Stimulated activated CD4-positive, alpha-beta T cell treated with anti-CD3 and anti-CD28 coated beads, Interleukin-15, amount 100 ng/mL, for 24 hours (primary cell): Measurements from ENCODE around the gene KCNMA1.

Experiments
- DNase-seq: peaks from one replicate; pipeline ENCODE4 v3.0.0-alpha.2; 2020

KCNMA1 gene

DNA sequence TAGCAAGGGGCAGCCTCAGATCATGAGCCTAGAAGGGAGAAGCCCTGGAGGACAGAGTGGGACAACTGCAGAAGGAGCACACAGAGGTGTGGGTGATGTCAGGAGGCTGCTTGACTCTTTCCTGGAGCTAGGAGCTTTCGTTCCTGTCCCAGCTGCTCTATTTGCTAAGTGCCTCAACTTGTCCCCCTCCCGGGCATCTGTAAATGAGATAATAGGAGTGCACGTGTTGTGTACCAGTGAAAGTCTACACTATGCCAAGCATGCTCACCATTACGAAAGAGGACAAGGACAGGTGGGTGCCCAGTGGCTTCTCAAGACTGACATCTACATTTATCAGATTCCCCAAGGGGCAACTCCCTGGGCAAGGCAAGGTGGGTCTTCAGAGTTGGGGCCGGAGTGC lies 162.7 kb downstream of the KCNMA1 start:
- DNase-seq = no peak

- no peak for DNase-seq
Observed at GRCh38 chr10:77474386-77474785, 163.2 kb downstream of the KCNMA1 start.

GRCh38 chr10:77472146-77472545 lies 165.5 kb downstream of the KCNMA1 start:
- DNase-seq = no peak

- no peak for DNase-seq
Observed at GRCh38 chr10:77471069-77471536, 166.5 kb downstream of the KCNMA1 start.

GRCh38 chr10:77467422-77467963 lies 170.1 kb downstream of the KCNMA1 start:
- no peak for DNase-seq

GRCh38 chr10:77463967-77464745 lies 173.5 kb downstream of the KCNMA1 start:
- DNase-seq = no peak

DNA sequence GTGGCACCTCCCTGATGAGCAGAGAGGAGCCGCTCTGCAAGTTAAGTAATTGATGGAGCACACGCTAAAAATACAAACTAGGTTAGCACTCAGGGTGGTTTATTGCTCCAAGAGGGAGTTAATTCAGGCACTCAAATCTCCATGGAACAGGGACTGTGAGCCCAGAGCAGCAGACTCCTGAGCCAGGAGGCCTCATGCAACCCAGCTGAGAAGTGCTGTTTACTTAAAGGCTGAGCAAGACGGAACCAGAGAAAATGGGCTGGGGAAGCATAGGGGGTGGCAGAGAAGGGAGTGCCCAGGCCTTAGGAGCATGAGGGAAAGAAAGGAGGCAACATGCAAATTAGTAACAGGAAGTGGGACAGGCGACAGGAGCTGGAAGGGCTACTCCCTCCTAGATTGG lies 174.1 kb downstream of the KCNMA1 start:
- DNase-seq = no peak

DNA sequence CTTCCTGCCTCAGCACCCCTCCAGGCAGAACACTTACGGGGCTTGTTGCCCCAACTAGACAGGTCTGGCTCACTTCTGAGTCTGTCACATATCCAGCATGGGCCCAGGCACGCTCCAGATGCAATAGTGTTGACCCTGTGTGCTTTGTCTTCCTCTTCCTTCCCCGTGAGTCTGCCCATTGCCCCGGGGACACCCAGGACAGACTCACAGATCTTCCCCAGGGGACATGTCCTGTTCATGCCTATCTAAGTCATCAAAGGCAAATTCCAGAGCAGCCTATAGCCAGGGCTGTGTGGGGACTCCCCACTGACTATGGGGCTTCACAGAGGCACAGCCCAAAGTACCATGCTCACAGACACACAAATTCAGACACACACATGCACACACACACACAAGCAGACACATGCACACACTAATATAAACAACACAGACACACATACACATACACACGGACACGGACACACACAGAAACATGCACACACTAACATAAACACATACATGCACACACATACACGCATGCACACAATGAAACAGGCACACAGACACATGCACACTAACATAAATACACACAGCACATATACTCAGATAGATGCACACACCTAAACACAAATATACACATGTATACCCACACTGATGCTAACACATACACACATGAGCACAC lies 175.8 kb downstream of the KCNMA1 start:
- no peak for DNase-seq

DNA sequence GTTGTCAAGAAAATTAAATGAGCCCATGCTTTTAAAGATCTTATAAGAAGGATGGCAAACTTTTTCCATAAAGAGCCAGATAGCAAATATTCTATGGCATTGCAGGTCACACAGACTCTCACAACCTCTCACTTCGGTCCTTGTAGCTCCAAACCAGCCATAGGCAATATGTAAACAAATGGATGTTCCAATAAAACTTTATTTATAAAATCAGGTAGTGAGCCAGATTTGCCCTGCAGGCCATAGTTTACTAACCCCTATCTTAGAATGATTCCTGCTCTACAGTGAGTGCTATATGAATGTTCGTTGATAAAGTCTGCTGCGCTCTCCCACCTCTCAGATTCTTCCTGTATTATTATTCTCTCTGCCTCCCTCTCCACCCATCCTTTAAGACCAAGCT lies 177.7 kb downstream of the KCNMA1 start:
- DNase-seq = no peak

GRCh38 chr10:77458986-77459590 lies 178.5 kb downstream of the KCNMA1 start:
- DNase-seq = no peak

- no peak for DNase-seq
Observed at GRCh38 chr10:77457721-77458120, 179.9 kb downstream of the KCNMA1 start.

GRCh38 chr10:77457266-77457665 lies 180.3 kb downstream of the KCNMA1 start:
- no peak for DNase-seq

- DNase-seq = no peak
Observed at GRCh38 chr10:77456414-77456813, 181.2 kb downstream of the KCNMA1 start.

- DNase-seq = no peak
Observed at GRCh38 chr10:77455561-77455960, 182.0 kb downstream of the KCNMA1 start.

- no peak for DNase-seq
Observed at GRCh38 chr10:77452952-77453564, 184.6 kb downstream of the KCNMA1 start.

DNA sequence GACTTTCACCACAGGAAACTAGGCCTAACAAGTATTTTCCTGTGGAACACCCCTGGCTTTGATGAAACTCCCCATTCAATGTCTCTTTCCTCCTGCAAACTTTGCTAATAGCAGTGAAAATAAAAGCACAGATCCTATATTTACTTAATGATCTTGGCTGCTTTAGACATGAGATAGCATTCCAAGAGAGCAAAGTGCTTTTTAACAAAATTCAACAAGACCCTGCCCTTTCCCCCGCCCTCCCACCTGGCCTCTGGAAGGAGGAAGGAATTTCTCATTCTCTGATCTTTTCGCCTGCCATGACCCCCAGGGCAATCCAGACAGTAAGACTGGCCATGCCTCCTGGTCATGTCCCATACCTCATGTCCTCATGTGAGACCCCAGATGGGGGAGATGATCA lies 185.7 kb downstream of the KCNMA1 start:
- DNase-seq = no peak

- DNase-seq = no peak
Observed at GRCh38 chr10:77448226-77448625, 189.4 kb downstream of the KCNMA1 start.

GRCh38 chr10:77446700-77447099 lies 190.9 kb downstream of the KCNMA1 start:
- no peak for DNase-seq

DNA sequence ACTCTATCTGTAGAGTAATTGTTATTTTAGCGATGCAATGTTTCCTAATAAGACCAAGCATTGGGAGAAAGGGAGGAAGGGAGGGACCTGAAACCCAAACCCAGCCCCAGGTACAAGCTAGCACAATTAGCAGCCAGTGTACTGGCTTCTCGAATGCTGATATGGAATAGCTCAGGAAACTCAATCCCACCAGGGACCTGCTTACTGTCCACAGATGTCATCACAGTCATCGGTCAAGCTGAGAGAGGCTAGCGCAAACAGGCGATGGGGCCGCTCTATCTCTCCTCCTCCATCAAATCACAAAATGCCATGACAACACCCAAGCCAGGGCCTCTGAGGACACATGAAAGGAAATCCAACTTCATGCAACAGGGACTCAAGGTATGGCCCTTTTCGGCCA lies 192.1 kb downstream of the KCNMA1 start:
- no peak for DNase-seq

DNA sequence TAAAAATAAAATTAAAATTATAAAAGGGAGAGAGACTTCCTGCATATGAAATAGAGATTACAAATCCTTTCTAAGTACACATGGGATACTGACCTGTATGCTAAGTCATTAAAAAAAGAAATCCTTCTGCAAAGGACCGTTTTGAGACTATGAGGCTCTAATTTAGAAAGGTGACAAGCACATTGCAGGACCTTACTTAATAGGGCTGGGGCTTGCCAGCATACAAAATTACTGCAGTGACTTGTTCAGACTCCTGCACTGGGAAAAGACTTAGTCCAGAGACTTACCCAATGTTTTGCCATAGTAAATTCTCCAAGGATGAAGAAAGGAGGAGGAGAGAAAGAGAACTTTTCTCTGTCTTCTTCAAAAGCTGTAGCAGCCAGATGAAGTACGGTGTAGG lies 193.6 kb downstream of the KCNMA1 start:
- no peak for DNase-seq

- no peak for DNase-seq
Observed at GRCh38 chr10:77442699-77443189, 194.9 kb downstream of the KCNMA1 start.

GRCh38 chr10:77441353-77442166 lies 196.0 kb downstream of the KCNMA1 start:
- DNase-seq = no peak
